Measurements from ENCODE around the gene PRRC2A.
"Not testable (repeated sequence)": the region's sequence is repeated elsewhere in the genome, so short reads cannot be mapped to it uniquely, and the experiment has no call there.

Gene PRRC2A

DNA sequence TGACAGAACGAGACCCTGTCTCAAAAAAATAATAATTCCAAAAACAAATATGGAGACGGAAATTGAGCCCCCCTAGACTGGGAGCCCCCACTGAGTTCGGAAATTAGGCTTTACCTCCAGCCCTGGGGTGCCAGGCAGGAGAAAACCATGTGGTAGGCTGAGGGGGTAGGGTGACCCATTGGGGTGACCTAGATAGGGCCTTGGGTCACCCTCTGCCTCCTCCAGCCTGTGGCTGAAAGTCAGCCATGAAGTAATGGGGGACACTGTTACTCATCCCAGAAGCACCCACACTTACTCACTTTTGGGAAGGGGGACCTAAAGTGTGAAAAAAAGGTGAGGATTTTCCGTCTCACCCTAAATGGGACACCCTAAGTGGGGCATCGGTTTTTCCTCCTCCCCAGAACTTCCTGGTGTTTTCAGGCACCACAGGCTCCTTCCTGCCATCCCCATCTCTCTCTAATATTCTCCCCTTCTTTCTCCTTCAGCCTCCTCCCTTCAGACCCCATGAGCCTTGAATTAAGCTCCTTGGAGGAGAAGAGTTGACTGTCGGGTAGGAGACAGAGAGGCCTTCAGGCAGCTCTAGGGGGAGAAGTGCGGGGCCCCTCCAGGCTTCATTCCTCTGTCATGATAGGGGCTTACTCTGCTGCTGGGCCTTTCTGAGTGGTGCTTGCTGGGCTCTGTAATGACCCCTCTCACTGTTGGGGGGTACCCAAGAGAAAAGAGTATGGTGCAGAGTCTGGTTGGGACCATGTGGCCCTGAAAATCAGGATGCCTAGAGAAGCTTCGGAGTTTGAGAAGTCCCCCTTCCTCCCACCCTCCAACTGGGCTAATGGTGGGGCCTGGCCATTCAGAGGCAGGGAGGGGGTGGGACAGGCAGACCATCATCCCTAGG is 40.7 kb upstream of the PRRC2A start:
- no peak overlapping the region; the same call in 1 of the 2 replicates for H3K4me3 ChIP-seq (ENCODE audit: low read length)

DNA sequence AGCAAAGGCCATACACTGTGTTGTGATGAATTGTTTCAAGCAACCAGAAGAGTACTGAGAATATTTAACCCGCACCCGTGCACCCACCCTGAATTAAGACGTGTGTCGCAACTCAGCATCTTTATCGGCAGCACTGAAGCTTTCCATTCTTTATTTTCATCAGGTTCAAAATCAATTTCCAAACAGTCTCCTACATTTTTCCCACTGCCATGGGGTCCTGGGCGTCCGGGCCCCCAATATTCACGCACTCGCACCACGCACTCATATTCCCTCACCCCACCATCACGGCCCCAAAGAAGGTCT is 40.1 kb upstream of the PRRC2A start:
- H3K4me3 ChIP-seq (ENCODE audit: low read length), result peak overlapping the region; percentile 71; the same call in 1 of the 2 replicates
- no peak for TF ChIP-seq ZNF274 (IDR thresholded peaks at IDR 0.05; ENCODE audit: low read depth, low read length)

More for the DNA sequence above, 40.7 kb upstream of the PRRC2A start:
- no peak for TF ChIP-seq ZNF274 (IDR thresholded peaks at IDR 0.05; ENCODE audit: low read depth, low read length)

DNA sequence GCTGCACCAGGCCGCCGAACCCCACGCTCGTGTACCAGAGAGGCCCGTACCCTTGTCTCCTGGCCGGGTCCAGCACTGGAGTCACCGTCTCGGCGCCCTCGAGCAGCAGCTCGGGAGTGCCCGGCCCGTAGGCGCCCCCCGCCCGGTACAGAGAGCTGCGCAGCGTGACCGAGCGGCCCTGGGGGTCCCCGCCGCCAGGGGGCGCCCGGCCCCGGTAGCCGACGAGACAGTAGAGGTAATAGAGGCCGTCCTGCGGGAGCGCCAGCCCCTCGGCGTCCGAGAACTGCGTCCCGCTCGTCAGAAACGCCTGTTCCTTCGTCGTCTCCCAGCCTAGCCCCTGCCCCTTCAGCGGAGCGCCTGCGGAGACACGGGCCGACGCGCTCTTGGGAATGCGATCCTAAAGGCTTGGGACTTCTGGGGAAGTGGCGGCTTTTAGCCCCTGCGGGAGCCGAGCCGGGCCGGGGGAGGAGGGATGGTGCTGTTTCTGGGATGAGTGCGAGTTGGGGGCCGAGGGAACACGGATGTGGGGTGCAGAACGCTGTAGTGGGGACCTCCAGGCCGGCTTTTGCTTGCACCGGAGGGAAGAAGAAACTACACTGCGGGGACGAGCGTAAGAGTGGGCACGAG is 39.6 kb upstream of the PRRC2A start:
- peak overlapping the region; percentile 71 for H3K4me3 ChIP-seq (ENCODE audit: low read length)
- no peak for TF ChIP-seq ZNF274 (IDR thresholded peaks at IDR 0.05; ENCODE audit: low read depth, low read length)

DNA sequence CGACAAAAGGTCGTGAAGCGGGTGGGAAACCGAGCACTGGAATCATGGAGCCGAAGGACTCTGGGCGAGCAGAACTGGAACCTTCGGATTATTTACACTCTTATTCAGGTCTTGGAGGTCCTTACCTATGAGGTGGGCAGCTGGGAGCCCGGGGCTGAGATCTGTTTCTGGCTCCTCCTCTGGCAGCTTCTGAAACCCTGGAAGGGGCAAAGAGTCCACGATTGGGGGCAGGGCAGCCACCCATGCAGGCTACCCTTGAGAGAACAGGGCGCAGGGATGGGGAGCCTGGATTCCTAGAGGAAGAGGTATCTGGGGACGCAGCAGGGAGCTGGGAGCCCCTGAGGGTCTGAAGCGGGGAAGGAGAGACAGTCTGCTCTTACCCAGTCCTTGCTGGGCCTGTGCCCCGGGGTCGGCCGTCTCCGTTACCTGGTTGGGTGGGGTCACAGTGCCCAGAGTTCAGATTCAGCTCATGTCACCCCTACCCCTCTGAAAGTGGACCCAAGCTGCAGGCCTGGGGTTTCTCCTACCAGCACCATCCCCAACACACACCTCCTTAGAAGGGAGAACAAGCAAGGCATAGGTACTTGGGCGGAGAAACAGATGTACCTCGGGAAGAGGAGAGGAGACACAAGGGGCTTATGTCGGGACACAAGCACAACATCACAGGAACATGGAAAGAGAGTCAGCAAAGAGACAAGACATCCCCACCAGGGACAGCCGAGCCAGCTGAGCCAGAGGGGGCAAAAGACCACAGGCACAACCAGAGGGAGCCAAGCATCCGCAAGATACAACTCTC is 38.9 kb upstream of the PRRC2A start:
- peak overlapping the region; percentile 71 for H3K4me3 ChIP-seq (ENCODE audit: low read length)
- no peak for TF ChIP-seq ZNF274 (IDR thresholded peaks at IDR 0.05; ENCODE audit: low read depth, low read length)

DNA sequence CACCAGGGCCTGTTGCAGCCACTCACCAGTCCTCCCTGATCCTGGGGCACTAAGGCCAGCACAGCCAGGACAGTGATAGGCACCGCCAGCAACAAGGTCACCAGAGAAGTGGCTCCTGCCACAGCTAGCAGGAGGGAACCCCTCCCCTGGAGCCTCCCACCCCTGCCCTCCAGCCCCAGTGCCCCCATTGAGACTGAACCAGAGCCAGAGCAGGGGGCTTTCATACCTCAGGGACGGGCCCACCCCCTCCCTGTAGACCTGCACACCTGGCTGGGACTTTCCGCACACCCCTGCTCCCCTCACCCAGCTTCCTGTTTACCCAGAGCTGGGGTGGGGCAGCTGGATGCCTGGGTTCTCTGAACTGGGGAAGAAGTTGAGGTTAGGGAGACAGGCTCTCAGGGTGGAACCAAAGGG is 38.3 kb upstream of the PRRC2A start, which contains the start of gene LTB:
Gene LTB (minus strand): TSS at position 195 of the 414 bp plus-strand sequence. CDS start 7 bp downstream, at position 188.
- H3K4me3 ChIP-seq (ENCODE audit: low read length), result peak within 1 kb of the TSS; percentile 71
- TF ChIP-seq ZNF274 (IDR thresholded peaks at IDR 0.05; ENCODE audit: low read depth, low read length), result no peak

DNA sequence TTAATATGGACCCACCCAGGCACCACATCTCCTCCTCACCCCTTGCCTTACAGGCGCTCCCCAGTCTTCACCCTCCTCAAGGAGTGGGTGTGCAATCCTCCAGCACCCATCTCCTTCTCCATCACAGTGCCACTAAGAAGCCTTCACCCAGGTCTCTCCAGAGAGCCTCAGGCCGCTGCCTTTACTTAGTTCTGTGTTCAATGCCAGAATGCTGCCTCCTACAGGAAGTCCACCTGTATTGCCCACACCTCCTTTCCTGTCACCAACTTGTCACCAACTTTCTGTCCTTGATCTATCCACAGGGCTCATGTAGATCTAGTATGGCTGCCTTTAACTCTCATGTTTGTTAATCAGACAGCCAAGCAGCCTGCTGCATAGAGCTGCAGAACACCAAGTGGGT is 35.0 kb upstream of the PRRC2A start:
- H3K4me3 ChIP-seq (ENCODE audit: low read length), result no peak overlapping the region
- TF ChIP-seq ZNF274 (IDR thresholded peaks at IDR 0.05; ENCODE audit: low read depth, low read length), result no peak

DNA sequence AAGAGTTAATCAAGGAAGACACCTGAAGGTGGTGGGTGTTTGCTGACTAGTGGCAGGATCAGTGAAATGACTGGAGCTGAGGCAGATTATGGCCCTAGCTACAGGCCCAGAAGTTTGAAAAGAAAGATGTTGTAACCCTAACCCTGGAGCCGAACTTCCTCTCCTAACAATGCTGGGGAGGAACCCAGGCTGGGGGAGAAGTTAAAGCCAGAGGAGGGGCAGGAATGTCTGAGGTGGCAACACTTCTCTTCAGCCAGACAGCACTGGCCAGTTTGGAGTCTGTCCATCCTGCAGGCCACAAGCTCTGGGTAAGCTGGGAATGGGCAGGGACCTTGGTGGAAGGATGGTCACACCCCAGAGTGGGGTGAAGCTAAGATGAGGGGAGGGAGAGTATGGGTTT is 34.5 kb upstream of the PRRC2A start, which contains the start of gene LST1:
Gene LST1 (plus strand): TSS at position 270 of the 400 bp plus-strand sequence. CDS start 1,023 bp downstream, outside the sequence.
- peak within 1 kb of the TSS; percentile 21; the same call in 1 of the 2 replicates for H3K4me3 ChIP-seq (ENCODE audit: low read length)
- no peak for TF ChIP-seq ZNF274 (IDR thresholded peaks at IDR 0.05; ENCODE audit: low read depth, low read length)

DNA sequence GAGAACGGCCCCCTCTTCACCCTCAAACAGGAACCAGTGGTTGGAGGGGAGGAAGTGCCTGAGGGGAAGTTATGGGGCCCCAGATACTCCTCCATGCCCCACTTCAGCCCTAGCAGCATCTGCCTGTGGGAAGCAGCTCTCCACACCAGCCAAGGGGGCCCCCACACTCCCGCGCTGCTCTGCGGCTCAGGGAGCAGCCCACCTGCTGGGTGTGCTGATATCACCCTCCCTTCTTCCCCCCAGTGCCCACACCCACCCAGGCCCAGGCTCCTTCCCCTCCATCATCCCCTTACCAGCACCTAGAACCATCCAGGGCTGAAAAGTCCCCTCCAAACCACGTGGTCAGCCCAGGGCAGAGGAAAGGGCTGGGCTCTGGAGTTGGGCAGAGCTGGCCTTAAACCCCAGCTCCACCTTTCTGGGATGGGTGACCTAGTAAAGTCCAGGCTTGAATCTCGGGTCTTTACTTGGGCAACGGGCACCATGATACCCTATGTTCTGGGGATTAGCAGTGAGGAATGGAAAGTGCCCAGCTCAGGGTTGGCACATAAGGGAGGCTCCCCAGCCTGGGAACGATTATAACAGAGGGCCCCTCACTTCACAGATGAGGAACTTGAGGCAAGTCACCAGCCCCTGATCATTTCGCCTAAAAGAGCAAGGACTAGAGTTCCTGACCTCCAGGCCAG is 33.8 kb upstream of the PRRC2A start:
- no peak for TF ChIP-seq ZNF274 (IDR thresholded peaks at IDR 0.05; ENCODE audit: low read depth, low read length)
- H3K4me3 ChIP-seq (ENCODE audit: low read length), result peak overlapping the region; percentile 21; the same call in 1 of the 2 replicates

DNA sequence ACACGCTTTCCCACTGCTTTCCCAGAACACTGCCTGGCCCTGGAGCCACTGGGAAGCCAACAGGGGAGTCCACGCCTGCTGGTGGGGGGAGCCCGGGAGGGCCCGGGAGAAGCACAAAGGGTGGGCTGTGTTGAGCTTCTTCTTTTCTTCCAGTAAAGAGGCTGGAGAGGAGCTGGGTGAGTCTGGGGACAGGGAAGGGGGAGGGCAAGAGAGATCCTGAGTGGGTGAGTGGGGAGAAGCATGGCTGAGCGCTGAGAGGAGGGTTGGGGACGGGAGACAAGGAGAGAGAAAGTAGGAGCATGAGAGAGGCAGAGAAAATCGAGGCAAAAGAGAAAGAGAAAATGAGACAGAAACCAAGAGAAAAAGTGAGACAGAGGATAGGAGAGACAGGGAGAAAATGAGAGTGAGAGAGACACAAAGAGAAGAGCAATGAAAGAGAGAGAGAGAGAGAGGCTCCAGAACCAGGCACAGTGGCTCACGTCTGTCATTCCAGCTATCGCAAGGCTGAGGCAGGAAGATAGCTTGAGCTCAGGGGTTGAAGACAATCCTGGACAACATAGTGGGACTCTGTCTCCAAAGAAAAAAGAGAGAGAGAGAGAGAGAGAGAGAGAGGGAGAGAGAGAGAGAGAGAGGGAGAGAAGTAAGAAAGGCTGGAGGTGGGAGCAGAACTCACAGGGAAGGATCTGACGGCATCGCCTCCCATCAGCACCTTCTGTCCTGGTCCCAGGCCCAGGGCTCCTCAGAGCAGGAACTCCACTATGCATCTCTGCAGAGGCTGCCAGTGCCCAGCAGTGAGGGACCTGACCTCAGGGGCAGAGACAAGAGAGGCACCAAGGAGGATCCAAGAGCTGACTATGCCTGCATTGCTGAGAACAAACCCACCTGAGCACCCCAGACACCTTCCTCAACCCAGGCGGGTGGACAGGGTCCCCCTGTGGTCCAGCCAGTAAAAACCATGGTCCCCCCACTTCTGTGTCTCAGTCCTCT is 32.4 kb upstream of the PRRC2A start:
- no peak for TF ChIP-seq ZNF274 (IDR thresholded peaks at IDR 0.05; ENCODE audit: low read depth, low read length)
- peak overlapping the region; percentile 40; the same call in 1 of the 2 replicates for H3K4me3 ChIP-seq (ENCODE audit: low read length)

DNA sequence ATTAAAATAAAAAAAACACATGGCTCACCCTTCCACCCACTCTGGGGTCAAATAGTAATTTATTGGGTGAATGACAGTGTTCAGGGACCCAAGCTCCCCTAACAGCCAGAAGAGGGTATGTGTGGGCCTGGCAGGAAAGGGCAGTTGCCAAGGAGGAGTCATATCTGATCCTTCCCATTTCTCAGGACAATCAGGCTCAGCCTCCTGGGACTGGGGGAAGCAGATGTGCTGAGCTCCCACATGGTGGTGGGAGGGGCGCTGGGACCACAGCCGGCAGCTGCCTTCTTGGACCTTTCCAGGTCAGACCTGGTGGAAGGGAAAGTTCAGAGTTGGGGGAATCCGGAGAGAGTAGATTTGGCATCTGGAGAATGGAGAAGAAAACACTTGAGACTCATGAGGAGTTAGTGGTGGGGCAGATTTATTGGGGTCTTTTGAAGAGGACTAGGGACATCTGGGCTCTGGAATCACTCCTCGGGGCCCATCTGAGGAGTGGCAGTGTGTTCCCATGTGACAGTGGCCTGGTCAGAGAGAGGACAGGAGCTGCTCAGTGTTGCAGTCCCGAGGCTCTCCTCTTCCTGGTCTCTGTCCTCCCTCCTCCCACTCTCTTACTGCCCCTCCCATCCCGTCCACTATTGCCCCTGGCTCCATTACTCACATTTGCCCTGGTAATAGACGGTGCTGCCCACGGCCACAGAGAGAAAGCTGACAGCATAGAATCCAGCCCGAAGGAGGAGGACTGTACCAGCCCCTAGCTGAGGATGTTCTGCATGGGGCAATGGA is 31.5 kb upstream of the PRRC2A start:
- TF ChIP-seq ZNF274 (IDR thresholded peaks at IDR 0.05; ENCODE audit: low read depth, low read length), result no peak
- no peak overlapping the region for H3K4me3 ChIP-seq (ENCODE audit: low read length)

DNA sequence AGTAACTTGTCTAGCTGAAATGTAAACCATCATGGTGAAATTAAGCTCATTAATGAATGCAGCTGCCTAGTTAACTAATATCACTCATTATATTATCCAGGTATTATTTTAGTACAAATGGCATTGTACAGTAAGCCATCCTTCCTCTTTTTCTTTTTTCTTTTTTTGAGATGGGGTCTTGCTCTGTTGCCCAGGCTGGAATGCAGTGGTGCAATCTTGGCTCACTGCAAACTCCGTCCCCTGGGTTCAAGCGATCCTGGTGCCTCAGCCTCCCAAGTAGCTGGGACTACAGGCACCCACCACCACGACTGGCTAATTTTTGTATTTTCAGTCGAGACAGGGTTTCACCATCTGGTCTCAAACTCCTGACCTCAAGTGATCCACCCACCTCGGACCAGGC is 29.8 kb upstream of the PRRC2A start:
- not testable (repeated sequence) for H3K4me3 ChIP-seq (ENCODE audit: low read length)

DNA sequence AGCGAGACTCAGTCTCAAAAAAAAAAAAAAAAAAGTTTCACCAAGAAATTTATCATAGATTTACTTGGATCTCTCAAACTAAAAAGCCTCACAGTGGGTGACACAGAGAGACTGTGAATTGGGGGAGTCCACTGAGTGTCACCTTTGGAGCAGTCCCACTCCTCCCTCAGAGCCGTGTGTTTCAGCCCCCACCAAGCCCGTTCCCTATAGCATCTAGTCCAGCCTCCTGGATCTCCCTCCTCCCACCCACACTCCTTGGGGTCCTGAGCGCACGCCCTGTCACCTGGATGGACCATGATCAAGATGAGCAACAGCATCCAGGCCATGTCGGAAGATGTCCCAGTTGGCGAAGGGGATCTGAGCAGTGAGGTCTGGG is 28.1 kb upstream of the PRRC2A start:
- no peak overlapping the region; the same call in 1 of the 2 replicates for H3K4me3 ChIP-seq (ENCODE audit: low read length)
- no peak for TF ChIP-seq ZNF274 (IDR thresholded peaks at IDR 0.05; ENCODE audit: low read depth, low read length)
